K562 (cell line): ENCODE measurements around the gene TEP1. TPM values are rescaled to one million over a fixed set of nuclear protein-coding genes. Genes with fewer than 3 reads are reported as not detected.

Experiments used
- ARNT ChIP-seq, 2 experiments: fragments of 450-650 bp; IDR thresholded peaks; 2 replicates each; pipeline ENCODE4 v1.6.1; 2016; ENCODE audit warnings: mild to moderate bottlenecking in 1 of 2
- CTBP1 ChIP-seq: fragments of 450-650 bp; IDR thresholded peaks from 2 replicates; pipeline ENCODE4 v1.6.1; 2016; ENCODE audit warnings: borderline replicate concordance
- EP300 ChIP-seq: IDR thresholded peaks from 2 replicates; pipeline ENCODE4 v1.6.1; 2012; ENCODE audit warnings: low read length, improper control_type of control experiment
- GABPA ChIP-seq: fragments of 200-800 bp; sonication (Bioruptor generic); conservative IDR thresholded peaks from 2 replicates; pipeline ENCODE4 v1.6.1; 2016; ENCODE audit warnings: low read depth, missing genetic modification characterization, missing compliant biosample characterization
- HDAC1 ChIP-seq, 2 experiments: fragments of 450-650 bp; IDR thresholded peaks; 2 replicates each; pipeline ENCODE4 v1.6.1; 2016 to 2017; ENCODE audit warnings: inconsistent platforms in 1 of 2, mild to moderate bottlenecking in 1 of 2, moderate library complexity in 1 of 2
- HDAC6 ChIP-seq: IDR thresholded peaks from 2 replicates; pipeline ENCODE4 v1.6.1; 2012; ENCODE audit warnings: low read depth, mild to moderate bottlenecking, control low read depth, inconsistent platforms, low read length, moderate library complexity
- HIVEP1 ChIP-seq: fragments of 250-450 bp; sonication (Bioruptor Pico); IDR thresholded peaks from 2 replicates; pipeline ENCODE4 v1.4.0; 2020; ENCODE audit warnings: mild to moderate bottlenecking
- MAFK ChIP-seq: IDR thresholded peaks from 2 replicates; pipeline ENCODE4 v1.6.1; 2011; ENCODE audit warnings: low read length, improper control_type of control experiment
- PHF21A ChIP-seq: fragments of 450-650 bp; IDR thresholded peaks from 2 replicates; pipeline ENCODE4 v1.6.1; 2017; ENCODE audit warnings: low read depth, borderline replicate concordance
- POLR2G ChIP-seq: fragments of 200-400 bp; formaldehyde crosslinking; IDR thresholded peaks from 2 replicates; pipeline ENCODE4 v1.6.1; 2017; ENCODE audit warnings: low read depth, mild to moderate bottlenecking, antibody characterized with exemption, low read length, moderate library complexity
- POLR2H ChIP-seq: IDR thresholded peaks from 2 replicates; pipeline ENCODE4 v1.6.1; 2016; ENCODE audit warnings: missing genetic modification characterization, low read depth, mild to moderate bottlenecking, control low read depth, missing compliant biosample characterization, moderate library complexity
- RFX5 ChIP-seq: IDR thresholded peaks from 2 replicates; pipeline ENCODE4 v1.6.1; 2011; ENCODE audit warnings: low read depth, mild to moderate bottlenecking, improper control_type of control experiment, low read length
- TAF9B ChIP-seq: fragments of 450-650 bp; IDR thresholded peaks from 2 replicates; pipeline ENCODE4 v1.6.1; 2018; ENCODE audit warnings: mild to moderate bottlenecking; ENCODE audit not compliant: partially characterized antibody
- TBL1XR1 ChIP-seq, 2 experiments: IDR thresholded peaks; 2 replicates each; pipeline ENCODE4 v1.6.1; 2012; ENCODE audit warnings: improper control_type of control experiment in 2 of 2, low read length in 2 of 2, mild to moderate bottlenecking in 1 of 2
- THAP12 ChIP-seq: fragments of 250-450 bp; sonication (Bioruptor Pico); IDR thresholded peaks from 2 replicates; pipeline ENCODE4 v1.9.0; 2021; ENCODE audit warnings: mild to moderate bottlenecking, inconsistent platforms
- USF2 ChIP-seq: sonication (generic); formaldehyde crosslinking; IDR thresholded peaks from 2 replicates; pipeline ENCODE4 v1.5.0; 2020; ENCODE audit warnings: missing genetic modification reagents
- ZNF41 ChIP-seq: fragments of 250-450 bp; sonication (Bioruptor Pico); conservative IDR thresholded peaks from 2 replicates; pipeline ENCODE4 v1.4.0; 2020; ENCODE audit warnings: mild to moderate bottlenecking
- polyA plus RNA-seq, 8 experiments: library from polyadenylated mRNA; depleted of rRNA in 4 of 8; stranded (reverse) in 5 of 8; unstranded in 3 of 8; fragments of >200 nt; fragmentation: Nextera tagmentation in 2 of 8; fragmentation: Illumina TruSeq in 1 of 8; extraction: Ambion mirVana in 2 of 8; extraction: Trizol in 1 of 8; gene quantifications; 2 replicates each; pipeline versions ENCODE4 v1.2.1 to v1.2.3, GENCODE V29; 2011 to 2014; ENCODE audit warnings: inconsistent platforms in 1 of 8, missing spikeins in 1 of 8
- total RNA-seq, 7 experiments: library from RNA; depleted of rRNA in 6 of 7; stranded (reverse); fragments of >200 nt in 6 of 7; fragmentation: Illumina TruSeq in 2 of 7; extraction: Trizol in 2 of 7; gene quantifications; 2 replicates each; pipeline versions ENCODE4 v1.2.1 to v1.2.3, GENCODE V29; 2011 to 2021; ENCODE audit warnings: low replicate concordance in 1 of 7
- TF ChIP-seq, protein P1 (sequence below): fragments of 450-650 bp; formaldehyde crosslinking; IDR thresholded peaks from 2 replicates; pipeline ENCODE4 v1.4.0; 2022; ENCODE audit warnings: missing genetic modification characterization
- TF ChIP-seq, protein P2 (sequence below): fragments of 450-650 bp; IDR thresholded peaks from 2 replicates; pipeline ENCODE4 v1.6.1; 2018; ENCODE audit not compliant: partially characterized antibody

The TEP1 gene
- total and polyA plus RNA-seq, 9 of the 15 experiments (the other 6 are each of a cell fraction or from before 2014, with no cell fraction given) = 1.0 to 12.2 (median 7.1) TPM

DNA sequence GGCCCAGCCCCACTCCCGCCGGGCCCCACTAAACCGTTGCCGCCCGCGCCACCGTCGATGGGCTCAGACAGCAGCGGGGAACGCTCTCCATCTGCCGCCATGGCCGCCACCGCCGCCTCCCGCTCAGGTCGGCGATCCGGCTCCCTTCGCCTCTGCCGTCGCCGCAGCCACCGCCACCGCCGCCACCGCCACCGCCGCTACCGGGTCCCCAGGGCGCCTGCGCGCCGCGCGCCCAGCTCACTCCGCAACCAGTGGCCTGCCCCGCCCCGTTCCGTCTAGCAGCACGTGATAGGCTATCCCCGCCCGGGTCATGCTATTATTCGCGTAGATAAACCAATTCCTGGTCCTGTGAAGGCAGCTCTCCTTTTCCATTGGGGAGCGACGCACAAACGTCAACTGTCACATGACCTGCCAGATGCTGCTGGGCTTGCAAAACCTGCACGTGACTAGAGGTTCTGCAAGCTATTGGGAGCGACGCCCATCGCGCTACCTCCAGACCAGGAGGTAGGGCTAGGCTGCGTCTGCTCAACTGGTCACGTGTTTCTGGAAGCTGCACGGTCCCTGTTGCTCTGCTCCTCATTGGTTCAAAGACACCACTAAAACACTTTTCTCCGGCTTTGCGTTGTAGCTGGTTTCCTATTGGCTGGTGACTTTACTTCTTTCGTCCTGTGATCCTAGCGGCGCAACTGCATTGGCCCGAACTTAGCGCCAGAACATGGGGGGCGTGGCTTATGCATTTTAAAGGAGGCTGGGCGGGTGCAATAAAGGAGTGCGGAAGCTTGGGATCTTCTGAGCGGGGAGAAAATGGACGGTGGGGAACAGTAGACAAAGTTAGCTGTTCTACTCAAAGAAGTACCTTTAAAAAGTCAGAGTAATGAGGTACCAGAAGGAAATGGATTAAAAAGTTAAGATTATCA, 48.2 kb upstream of the TEP1 start, which contains the start of gene PIP4P1 (continued):
- TF ChIP-seq, protein P1, sequence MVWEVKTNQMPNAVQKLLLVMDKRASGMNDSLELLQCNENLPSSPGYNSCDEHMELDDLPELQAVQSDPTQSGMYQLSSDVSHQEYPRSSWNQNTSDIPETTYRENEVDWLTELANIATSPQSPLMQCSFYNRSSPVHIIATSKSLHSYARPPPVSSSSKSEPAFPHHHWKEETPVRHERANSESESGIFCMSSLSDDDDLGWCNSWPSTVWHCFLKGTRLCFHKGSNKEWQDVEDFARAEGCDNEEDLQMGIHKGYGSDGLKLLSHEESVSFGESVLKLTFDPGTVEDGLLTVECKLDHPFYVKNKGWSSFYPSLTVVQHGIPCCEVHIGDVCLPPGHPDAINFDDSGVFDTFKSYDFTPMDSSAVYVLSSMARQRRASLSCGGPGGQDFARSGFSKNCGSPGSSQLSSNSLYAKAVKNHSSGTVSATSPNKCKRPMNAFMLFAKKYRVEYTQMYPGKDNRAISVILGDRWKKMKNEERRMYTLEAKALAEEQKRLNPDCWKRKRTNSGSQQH (CRISPR knock-in tag) = no peak
- TF ChIP-seq PHF21A (peak; percentile 49; the same call in 1 of the 2 replicates), MAFK (peak; percentile 63), POLR2G (peak; percentile 80), ARNT (IDR thresholded peaks at IDR 0.05) (0 out of 4 replicates have a peak, but pooled peaks of 1 of the 2 experiments have one; percentile 29), USF2 (CRISPR knock-in tag) (peak; percentile 98), THAP12 (CRISPR knock-in tag) (0 out of 2 replicates have a peak, but pooled peaks have one; percentile 34), HDAC1 (IDR thresholded peaks at IDR 0.05) (peak in 1 of 2 experiments; percentile 77; a peak in 2 of 4 replicates), HIVEP1 (0 out of 2 replicates have a peak, but pooled peaks have one; percentile 40), CTBP1 (peak; percentile 75; the same call in 1 of the 2 replicates), TBL1XR1 (IDR thresholded peaks at IDR 0.05; ENCODE audit: low read length in 2 of 2) (0 out of 4 replicates have a peak, but pooled peaks of 1 of the 2 experiments have one; percentile 15), TAF9B (peak; percentile 45), GABPA (tag) (peak; percentile 22; the same call in 1 of the 2 replicates), RFX5 (0 out of 2 replicates have a peak, but pooled peaks have one; percentile 40), POLR2H (peak; percentile 94), EP300 (peak; percentile 35), HDAC6 (no peak), ZNF41 (CRISPR knock-in tag) (no peak)
- TF ChIP-seq, protein P2, sequence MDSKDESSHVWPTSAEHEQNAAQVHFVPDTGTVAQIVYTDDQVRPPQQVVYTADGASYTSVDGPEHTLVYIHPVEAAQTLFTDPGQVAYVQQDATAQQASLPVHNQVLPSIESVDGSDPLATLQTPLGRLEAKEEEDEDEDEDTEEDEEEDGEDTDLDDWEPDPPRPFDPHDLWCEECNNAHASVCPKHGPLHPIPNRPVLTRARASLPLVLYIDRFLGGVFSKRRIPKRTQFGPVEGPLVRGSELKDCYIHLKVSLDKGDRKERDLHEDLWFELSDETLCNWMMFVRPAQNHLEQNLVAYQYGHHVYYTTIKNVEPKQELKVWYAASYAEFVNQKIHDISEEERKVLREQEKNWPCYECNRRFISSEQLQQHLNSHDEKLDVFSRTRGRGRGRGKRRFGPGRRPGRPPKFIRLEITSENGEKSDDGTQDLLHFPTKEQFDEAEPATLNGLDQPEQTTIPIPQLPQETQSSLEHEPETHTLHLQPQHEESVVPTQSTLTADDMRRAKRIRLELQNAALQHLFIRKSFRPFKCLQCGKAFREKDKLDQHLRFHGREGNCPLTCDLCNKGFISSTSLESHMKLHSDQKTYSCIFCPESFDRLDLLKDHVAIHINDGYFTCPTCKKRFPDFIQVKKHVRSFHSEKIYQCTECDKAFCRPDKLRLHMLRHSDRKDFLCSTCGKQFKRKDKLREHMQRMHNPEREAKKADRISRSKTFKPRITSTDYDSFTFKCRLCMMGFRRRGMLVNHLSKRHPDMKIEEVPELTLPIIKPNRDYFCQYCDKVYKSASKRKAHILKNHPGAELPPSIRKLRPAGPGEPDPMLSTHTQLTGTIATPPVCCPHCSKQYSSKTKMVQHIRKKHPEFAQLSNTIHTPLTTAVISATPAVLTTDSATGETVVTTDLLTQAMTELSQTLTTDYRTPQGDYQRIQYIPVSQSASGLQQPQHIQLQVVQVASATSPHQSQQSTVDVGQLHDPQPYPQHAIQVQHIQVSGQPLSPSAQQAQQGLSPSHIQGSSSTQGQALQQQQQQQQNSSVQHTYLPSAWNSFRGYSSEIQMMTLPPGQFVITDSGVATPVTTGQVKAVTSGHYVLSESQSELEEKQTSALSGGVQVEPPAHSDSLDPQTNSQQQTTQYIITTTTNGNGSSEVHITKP = peak; percentile 51
